HepG2 (cell line): Measurements from ENCODE around the gene APBA1. TPM values are rescaled to one million over a fixed set of nuclear protein-coding genes. Genes with fewer than 3 reads are reported as not detected.

Experiments
- HNF4G ChIP-seq, 2 experiments: sonication (generic) in 1 of 2; formaldehyde crosslinking in 1 of 2; IDR thresholded peaks; 2 replicates each; pipeline versions ENCODE4 v1.4.0 to v1.6.1; 2011 to 2020; ENCODE audit warnings: borderline replicate concordance in 2 of 2, low read depth in 2 of 2, mild to moderate bottlenecking in 2 of 2, low read length in 1 of 2, missing genetic modification reagents in 1 of 2, moderate library complexity in 1 of 2
- RERE ChIP-seq: IDR thresholded peaks from 2 replicates; pipeline ENCODE4 v1.6.1; 2016; ENCODE audit warnings: low read depth, missing genetic modification reagents, missing compliant biosample characterization
- REST ChIP-seq, 2 experiments: IDR thresholded peaks; 2 replicates each; pipeline ENCODE4 v1.6.1; 2011 to 2012; ENCODE audit warnings: low read length in 2 of 2, borderline replicate concordance in 1 of 2, low read depth in 1 of 2, mild to moderate bottlenecking in 1 of 2, moderate library complexity in 1 of 2
- SMARCE1 ChIP-seq: fragments of 450-650 bp; IDR thresholded peaks from 2 replicates; pipeline ENCODE4 v1.6.1; 2017; ENCODE audit warnings: borderline replicate concordance
- SOX13 ChIP-seq, 3 experiments: fragments of 450-650 bp in 1 of 3; sonication (generic) in 1 of 3; formaldehyde crosslinking in 1 of 3; IDR thresholded peaks in 2 of 3; conservative IDR thresholded peaks in 1 of 3; 2 replicates each; pipeline versions ENCODE4 v1.5.0 to v1.6.1; 2016 to 2020; ENCODE audit warnings: antibody characterized with exemption in 1 of 3, mild to moderate bottlenecking in 1 of 3, missing compliant biosample characterization in 1 of 3, missing genetic modification reagents in 1 of 3, moderate library complexity in 1 of 3
- ZNF691 ChIP-seq: sonication (generic); formaldehyde crosslinking; IDR thresholded peaks from 2 replicates; pipeline ENCODE4 v1.4.0; 2020; ENCODE audit warnings: missing genetic modification reagents, low read depth, mild to moderate bottlenecking, borderline replicate concordance
- polyA plus RNA-seq, 8 experiments: library from polyadenylated mRNA; depleted of rRNA in 3 of 8; stranded (reverse) in 7 of 8; unstranded in 1 of 8; fragments of >200 nt; fragmentation: Illumina TruSeq in 4 of 8; extraction: Trizol in 4 of 8; gene quantifications; 2 replicates each; pipeline versions ENCODE4 v1.2.1 to v1.2.3, GENCODE V29; 2011 to 2016; ENCODE audit warnings: low read depth in 4 of 8, missing spikeins in 1 of 8, mixed read lengths in 1 of 8; ENCODE audit not compliant: insufficient read depth in 1 of 8
- total RNA-seq, 5 experiments: library from RNA; depleted of rRNA; stranded (reverse); fragments of >200 nt; fragmentation: Illumina TruSeq; extraction: Trizol; gene quantifications; 2 replicates each; pipeline ENCODE4 v1.2.3, GENCODE V29; 2016; ENCODE audit warnings: low read depth in 1 of 5

Gene APBA1
- total and polyA plus RNA-seq, 2 of the 13 experiments (the other 11 are each of a cell fraction or from before 2014, with no cell fraction given), result 0.15 TPM; not detected in 1

- TF ChIP-seq RERE (CRISPR knock-in tag) (no peak), ZNF691 (CRISPR knock-in tag) (no peak), SOX13 (IDR thresholded peaks at IDR 0.05) (no peak), SOX13 (CRISPR knock-in tag; conservative IDR thresholded peaks at IDR 0.05 in 1 of 2, IDR thresholded peaks at IDR 0.05 in 1 of 2) (no peak), REST (IDR thresholded peaks at IDR 0.05; ENCODE audit: borderline replicate concordance in 1 of 2, low read depth in 1 of 2, low read length in 2 of 2) (no peak), SMARCE1 (no peak), HNF4G (IDR thresholded peaks at IDR 0.05; ENCODE audit: borderline replicate concordance, low read depth, low read length) (no peak), HNF4G (CRISPR knock-in tag; IDR thresholded peaks at IDR 0.05; ENCODE audit: borderline replicate concordance, low read depth) (no peak)
Observed at GRCh38 chr9:69655065-69655464, 17.1 kb downstream of the APBA1 start (continued).
